Osteocyte (in vitro differentiated cells): ENCODE measurements around the gene GPR42. TPM values are rescaled to one million over a fixed set of nuclear protein-coding genes. Genes with fewer than 3 reads are reported as not detected.

Source experiments
- DNase-seq: peaks from one replicate; pipeline ENCODE4 v3.0.0; 2021; ENCODE audit warnings: mixed read lengths; ENCODE audit not compliant: unreplicated experiment; ENCODE audit errors: extremely low spot score
- H3K27ac Mint-ChIP-seq: one replicate; pipeline ENCODE4 v1.8.0; 2021; ENCODE audit warnings: mild to moderate bottlenecking, mixed read lengths; ENCODE audit not compliant: unreplicated experiment
- H3K27me3 Mint-ChIP-seq: one replicate; pipeline ENCODE4 v1.8.0; 2021; ENCODE audit warnings: mixed read lengths; ENCODE audit not compliant: unreplicated experiment
- H3K36me3 Mint-ChIP-seq: one replicate; pipeline ENCODE4 v1.8.0; 2021; ENCODE audit warnings: mixed read lengths; ENCODE audit not compliant: unreplicated experiment
- H3K4me1 Mint-ChIP-seq: one replicate; pipeline ENCODE4 v1.8.0; 2021; ENCODE audit warnings: mixed read lengths; ENCODE audit not compliant: unreplicated experiment
- H3K4me3 Mint-ChIP-seq: one replicate; pipeline ENCODE4 v1.8.0; 2021; ENCODE audit warnings: mild to moderate bottlenecking, moderate library complexity, mixed read lengths; ENCODE audit not compliant: unreplicated experiment
- H3K9me3 Mint-ChIP-seq: one replicate; pipeline ENCODE4 v1.8.0; 2021; ENCODE audit warnings: mixed read lengths; ENCODE audit not compliant: unreplicated experiment
- total RNA-seq: library from RNA; stranded (reverse); gene quantifications from 2 replicates; pipeline ENCODE4 v1.2.1, GENCODE V29; 2021
- TF ChIP-seq, protein P1 (sequence below): fragments of 200-600 bp; sonication (generic); IDR thresholded peaks from 2 replicates; pipeline ENCODE4 v1.5.0; 2021; ENCODE audit warnings: antibody characterized with exemption, mild to moderate bottlenecking, moderate library complexity

GPR42 gene
- total RNA-seq, 1 donor from 2014 or later: not detected

DNA sequence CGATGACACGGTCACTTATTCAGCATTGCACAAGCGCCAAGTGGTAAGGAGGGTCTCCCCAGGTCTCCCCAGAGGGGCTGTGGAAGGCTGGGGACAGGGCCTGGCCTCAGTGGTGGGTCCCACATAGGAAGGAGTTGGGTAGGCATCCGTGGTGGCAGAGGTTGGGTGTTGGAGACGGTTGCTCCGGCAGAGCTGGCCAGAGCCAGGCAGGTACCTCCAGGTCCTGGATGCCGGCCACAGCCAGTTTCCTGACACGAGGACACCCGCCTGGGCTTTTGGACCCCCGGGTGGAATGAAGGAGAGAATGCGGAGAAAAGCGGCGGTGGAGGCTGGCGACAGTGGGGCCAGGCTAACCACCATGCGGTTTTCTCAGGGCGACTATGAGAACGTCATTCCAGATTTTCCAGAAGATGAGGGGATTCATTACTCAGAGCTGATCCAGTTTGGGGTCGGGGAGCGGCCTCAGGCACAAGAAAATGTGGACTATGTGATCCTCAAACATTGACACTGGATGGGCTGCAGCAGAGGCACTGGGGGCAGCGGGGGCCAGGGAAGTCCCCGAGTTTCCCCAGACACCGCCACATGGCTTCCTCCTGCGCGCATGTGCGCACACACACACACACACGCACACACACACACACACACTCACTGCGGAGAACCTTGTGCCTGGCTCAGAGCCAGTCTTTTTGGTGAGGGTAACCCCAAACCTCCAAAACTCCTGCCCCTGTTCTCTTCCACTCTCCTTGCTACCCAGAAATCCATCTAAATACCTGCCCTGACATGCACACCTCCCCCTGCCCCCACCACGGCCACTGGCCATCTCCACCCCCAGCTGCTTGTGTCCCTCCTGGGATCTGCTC is 24.4 kb upstream of the GPR42 start:
- Mint-ChIP-seq H3K4me3 (no peak overlapping the region), H3K4me1 (no peaks in the 10 kb centered on the region), H3K27ac (no peak overlapping the region), H3K9me3 (no peaks in the 10 kb centered on the region), H3K36me3 (no peaks in the 10 kb centered on the region), H3K27me3 (peaks cover 11% of the 10 kb centered on the region)
- TF ChIP-seq, protein P1, sequence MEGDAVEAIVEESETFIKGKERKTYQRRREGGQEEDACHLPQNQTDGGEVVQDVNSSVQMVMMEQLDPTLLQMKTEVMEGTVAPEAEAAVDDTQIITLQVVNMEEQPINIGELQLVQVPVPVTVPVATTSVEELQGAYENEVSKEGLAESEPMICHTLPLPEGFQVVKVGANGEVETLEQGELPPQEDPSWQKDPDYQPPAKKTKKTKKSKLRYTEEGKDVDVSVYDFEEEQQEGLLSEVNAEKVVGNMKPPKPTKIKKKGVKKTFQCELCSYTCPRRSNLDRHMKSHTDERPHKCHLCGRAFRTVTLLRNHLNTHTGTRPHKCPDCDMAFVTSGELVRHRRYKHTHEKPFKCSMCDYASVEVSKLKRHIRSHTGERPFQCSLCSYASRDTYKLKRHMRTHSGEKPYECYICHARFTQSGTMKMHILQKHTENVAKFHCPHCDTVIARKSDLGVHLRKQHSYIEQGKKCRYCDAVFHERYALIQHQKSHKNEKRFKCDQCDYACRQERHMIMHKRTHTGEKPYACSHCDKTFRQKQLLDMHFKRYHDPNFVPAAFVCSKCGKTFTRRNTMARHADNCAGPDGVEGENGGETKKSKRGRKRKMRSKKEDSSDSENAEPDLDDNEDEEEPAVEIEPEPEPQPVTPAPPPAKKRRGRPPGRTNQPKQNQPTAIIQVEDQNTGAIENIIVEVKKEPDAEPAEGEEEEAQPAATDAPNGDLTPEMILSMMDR: no peak
- DNase-seq: peak; percentile 81

DNA sequence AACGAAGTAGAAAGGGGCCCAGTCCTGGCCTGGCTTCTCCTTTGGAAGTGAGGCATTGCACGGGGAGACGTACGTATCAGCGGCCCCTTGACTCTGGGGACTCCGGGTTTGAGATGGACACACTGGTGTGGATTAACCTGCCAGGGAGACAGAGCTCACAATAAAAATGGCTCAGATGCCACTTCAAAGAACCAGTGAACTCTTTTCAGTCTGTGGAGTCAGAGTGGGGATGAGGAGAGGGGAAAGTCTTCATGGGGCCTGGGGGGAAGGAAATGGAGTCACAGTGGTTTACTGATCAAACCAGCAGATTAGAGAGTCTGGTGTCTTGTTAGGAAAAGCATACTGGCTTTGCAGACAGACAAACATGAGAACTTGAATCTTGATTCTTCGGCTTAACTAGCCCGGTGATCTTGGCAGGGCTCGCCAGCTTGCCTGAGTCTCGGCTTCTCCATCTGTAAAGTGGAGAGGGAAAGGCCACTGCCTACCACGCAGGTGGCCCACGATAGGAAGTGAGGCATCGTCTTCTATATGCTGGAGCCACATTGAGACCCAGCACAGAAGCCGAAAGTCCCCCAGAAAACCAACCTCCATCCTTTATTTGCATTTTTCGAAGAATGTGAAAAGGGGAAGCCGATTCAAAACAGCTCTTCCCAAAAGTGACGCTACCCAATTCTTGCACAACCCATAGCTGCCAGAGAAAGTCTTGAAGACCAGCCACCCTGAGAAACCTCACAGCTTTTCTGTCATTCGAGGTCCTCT is 23.5 kb upstream of the GPR42 start, which contains the start of gene FFAR1:
Gene FFAR1 (plus strand): TSS at position 732 of the 759 bp plus-strand sequence. CDS start 3,650 bp downstream, outside the sequence.
- TF ChIP-seq, protein P1: no peak
- Mint-ChIP-seq H3K9me3 (no peaks in the 10 kb centered on the region), H3K4me3 (no peak within 1 kb of the TSS), H3K36me3 (no peaks in the 10 kb centered on the region), H3K4me1 (no peaks in the 10 kb centered on the region), H3K27ac (no peak within 1 kb of the TSS), H3K27me3 (peaks cover 10% of the 10 kb centered on the region)
- peak; percentile 44 for DNase-seq

DNA sequence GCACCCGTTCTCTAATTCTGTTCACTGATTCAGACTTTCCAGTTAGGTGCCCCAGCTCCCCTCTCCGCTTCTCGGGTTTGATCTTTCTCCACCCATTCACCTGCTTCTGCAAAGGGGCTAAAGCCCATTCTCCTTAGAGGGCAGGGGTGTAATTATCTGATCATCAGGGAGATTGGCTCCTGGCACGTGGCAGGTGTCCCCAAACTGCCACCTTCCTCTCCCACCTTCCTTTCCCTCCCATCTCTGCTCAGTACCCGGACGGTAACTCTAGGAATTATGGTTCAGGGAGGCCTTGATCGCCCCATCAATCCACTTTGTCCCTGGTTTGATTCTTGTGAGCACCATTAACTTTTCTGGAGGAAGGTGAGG is 23.0 kb upstream of the GPR42 start:
- peaks cover 8% of the 10 kb centered on the region for H3K27me3 Mint-ChIP-seq
- H3K27ac Mint-ChIP-seq: no peak overlapping the region
- DNase-seq: no peak
- no peaks in the 10 kb centered on the region for H3K9me3 Mint-ChIP-seq
- H3K4me3 Mint-ChIP-seq: no peak overlapping the region
- no peaks in the 10 kb centered on the region for H3K36me3 Mint-ChIP-seq
- TF ChIP-seq, protein P1: no peak
- H3K4me1 Mint-ChIP-seq: no peaks in the 10 kb centered on the region

DNA sequence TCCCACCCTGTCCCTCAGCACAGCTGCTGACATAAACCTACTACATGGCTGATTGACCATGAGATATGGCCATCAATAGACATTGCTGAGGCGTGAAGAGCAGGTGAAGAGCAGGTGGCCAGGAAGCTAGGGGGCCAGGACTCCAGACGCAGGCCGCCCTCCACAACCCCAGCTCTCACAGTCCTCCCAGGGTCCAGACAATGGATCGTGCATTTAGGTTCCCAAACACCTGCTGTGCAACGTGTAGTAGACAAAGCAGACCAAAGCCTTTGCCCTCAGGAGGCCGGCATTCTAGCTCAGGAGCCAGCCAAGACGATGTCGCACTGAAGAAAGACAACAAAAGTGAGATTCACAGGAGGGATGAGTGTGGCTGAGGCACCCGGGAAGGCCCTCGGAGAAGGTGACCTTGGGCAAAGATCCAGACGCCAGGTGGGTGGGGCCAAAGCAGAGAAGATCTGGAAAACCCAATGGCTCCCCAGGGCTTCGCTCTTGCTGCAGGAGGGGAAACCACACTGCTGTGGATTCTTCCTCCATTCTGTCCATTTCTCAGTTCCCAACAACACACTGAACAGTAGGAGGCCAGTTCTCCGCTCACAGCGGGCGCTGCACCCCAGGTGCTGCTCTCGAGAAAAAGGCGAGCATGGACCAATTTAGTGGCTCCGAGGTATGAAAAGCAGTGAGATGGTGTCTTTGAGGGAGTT is 21.8 kb upstream of the GPR42 start:
- Mint-ChIP-seq H3K4me1 (no peaks in the 10 kb centered on the region), H3K27ac (no peak overlapping the region)
- peak; percentile 68 for DNase-seq

More for the DNA sequence above, 21.8 kb upstream of the GPR42 start:
- no peaks in the 10 kb centered on the region for H3K36me3 Mint-ChIP-seq
- H3K27me3 Mint-ChIP-seq: peaks cover 11% of the 10 kb centered on the region
- TF ChIP-seq, protein P1: no peak
- H3K9me3 Mint-ChIP-seq: no peaks in the 10 kb centered on the region
- no peak overlapping the region for H3K4me3 Mint-ChIP-seq
